ENCODE results near the gene CHRM5. TPM values are rescaled to one million over a fixed set of nuclear protein-coding genes. Genes with fewer than 3 reads are reported as not detected.

CHRM5 gene
- total and polyA plus RNA-seq, 2 donors (not counting 1 experiment from before 2014, with no cell fraction given), result not detected

DNA sequence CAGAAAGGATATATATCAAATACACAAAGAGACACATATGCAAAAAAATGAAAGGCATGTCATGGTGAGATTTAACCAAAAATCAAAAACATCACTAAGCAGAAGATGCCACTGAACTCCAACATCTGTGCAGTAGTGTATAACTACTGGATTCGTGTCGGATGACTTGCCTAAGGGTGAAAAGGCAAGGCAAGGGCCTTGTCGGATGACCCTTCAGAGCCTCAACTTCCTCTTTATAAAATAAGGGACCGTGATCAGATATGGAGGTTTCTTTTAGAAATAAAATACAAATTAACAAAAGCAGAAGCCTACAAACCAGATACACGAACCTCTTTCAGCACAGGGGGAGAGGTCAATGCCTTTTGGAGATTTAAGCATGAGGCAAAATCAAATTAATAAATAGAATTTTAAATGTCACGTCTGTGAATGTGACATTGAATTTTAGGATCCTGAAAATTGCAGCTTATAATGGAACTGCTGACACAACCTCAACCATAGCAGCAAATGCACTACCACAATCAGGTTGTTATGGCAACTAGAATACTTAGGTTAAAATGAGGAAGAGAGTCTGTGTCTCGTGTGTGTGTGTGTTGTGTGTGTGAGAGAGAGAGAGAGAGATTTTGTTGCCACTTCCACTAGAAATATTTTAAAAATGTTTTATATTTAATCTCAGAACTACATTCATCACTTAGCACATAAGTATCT lies 8.3 kb upstream of the CHRM5 start:
- TF ChIP-seq, protein P1, sequence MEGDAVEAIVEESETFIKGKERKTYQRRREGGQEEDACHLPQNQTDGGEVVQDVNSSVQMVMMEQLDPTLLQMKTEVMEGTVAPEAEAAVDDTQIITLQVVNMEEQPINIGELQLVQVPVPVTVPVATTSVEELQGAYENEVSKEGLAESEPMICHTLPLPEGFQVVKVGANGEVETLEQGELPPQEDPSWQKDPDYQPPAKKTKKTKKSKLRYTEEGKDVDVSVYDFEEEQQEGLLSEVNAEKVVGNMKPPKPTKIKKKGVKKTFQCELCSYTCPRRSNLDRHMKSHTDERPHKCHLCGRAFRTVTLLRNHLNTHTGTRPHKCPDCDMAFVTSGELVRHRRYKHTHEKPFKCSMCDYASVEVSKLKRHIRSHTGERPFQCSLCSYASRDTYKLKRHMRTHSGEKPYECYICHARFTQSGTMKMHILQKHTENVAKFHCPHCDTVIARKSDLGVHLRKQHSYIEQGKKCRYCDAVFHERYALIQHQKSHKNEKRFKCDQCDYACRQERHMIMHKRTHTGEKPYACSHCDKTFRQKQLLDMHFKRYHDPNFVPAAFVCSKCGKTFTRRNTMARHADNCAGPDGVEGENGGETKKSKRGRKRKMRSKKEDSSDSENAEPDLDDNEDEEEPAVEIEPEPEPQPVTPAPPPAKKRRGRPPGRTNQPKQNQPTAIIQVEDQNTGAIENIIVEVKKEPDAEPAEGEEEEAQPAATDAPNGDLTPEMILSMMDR (IDR thresholded peaks at IDR 0.05), result no peak
- no peak for TF ChIP-seq EZH2 (IDR thresholded peaks at IDR 0.05; ENCODE audit: borderline replicate concordance, insufficient read depth, low read depth, low read length, poor library complexity, severe bottlenecking)

DNA sequence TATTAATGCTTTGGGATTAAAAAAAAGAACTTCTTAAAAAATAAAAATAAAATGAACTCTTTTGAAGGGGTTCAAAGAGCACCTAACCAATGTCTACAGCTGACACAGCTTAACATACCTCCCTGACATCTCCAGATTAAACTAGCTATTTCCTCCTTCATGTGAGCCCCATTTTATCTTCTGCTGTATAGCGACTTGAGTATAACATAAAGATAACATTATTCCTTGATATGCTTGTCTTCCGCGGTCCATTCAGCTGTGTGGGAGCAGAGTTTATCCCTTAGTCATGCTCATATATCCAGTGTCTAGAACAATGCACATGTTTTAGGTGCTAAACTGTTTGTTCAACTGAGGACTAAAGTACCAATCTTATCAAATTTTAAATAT lies 7.8 kb upstream of the CHRM5 start:
- Histone ChIP-seq H3K9me3 (ENCODE audit: control extremely low read depth in 1 of 3, control insufficient read depth in 2 of 3, insufficient read depth in 1 of 3, low read length in 2 of 3) (peaks cover 0 to 1% (median 0%) of the 10 kb centered on the region in 3 donors), H3K9ac (ENCODE audit: low read length) (no peak overlapping the region), H3K4me2 (replicated peaks; ENCODE audit: low read depth, low read length, poor library complexity, severe bottlenecking) (no peak overlapping the region), H4K20me1 (ENCODE audit: control insufficient read depth, insufficient read depth, low read length, poor library complexity, severe bottlenecking) (no peaks in the 10 kb centered on the region), H3K27me3 (replicated peaks in 1 of 4; ENCODE audit: control extremely low read depth in 1 of 4, control insufficient read depth in 3 of 4, insufficient read depth in 4 of 4, low read length in 3 of 4) (no peaks in the 10 kb centered on the region), H2AFZ (ENCODE audit: insufficient read depth, low read depth, low read length, poor library complexity, severe bottlenecking) (no peak overlapping the region), H3K79me2 (ENCODE audit: control insufficient read depth, insufficient read depth, low read length) (peaks cover 3% of the 10 kb centered on the region), H3K27ac (ENCODE audit: low read length in 2 of 2) (no peak overlapping the region), H3K4me1 (ENCODE audit: control insufficient read depth in 2 of 2, insufficient read depth in 2 of 2, low read length in 2 of 2) (no peaks in the 10 kb centered on the region), H3K4me3 (ENCODE audit: control extremely low read depth in 1 of 5, extremely low read depth in 1 of 5, insufficient read depth in 1 of 5, low read depth in 2 of 5, low read length in 4 of 5) (no peak overlapping the region), H3K36me3 (replicated peaks in 1 of 2; ENCODE audit: control extremely low read depth in 1 of 2, control insufficient read depth in 1 of 2, extremely low read depth in 1 of 2, insufficient read depth in 2 of 2, low read length in 1 of 2) (no peaks in the 10 kb centered on the region)
- intact Hi-C loops (cut with micrococcal nuclease), result no loop called here
- H3K4me3 Mint-ChIP-seq, result no peak overlapping the region
- CTCF ChIA-PET, result no interaction called here
- POLR2A ChIA-PET, result no interaction called here
- no peak for DNase-seq
- no peaks in the 10 kb centered on the region for H3K9me3 Mint-ChIP-seq (ENCODE audit: insufficient read depth)
- no peak overlapping the region for H3K27ac Mint-ChIP-seq
- ATAC-seq (ENCODE audit: low read depth), result no peak
- TF ChIP-seq, protein P1 (IDR thresholded peaks at IDR 0.05), result no peak
- no peak for TF ChIP-seq EZH2 (IDR thresholded peaks at IDR 0.05; ENCODE audit: borderline replicate concordance, insufficient read depth, low read depth, low read length, poor library complexity, severe bottlenecking)
- no peaks in the 10 kb centered on the region for H3K4me1 Mint-ChIP-seq
- no peaks in the 10 kb centered on the region for H3K27me3 Mint-ChIP-seq
- WGBS (ENCODE audit: insufficient coverage), result no CpG with 5 or more reads among the region's 3 CpGs

More for the DNA sequence above, 8.3 kb upstream of the CHRM5 start:
- Histone ChIP-seq H3K27ac (ENCODE audit: low read length in 2 of 2) (no peak overlapping the region), H3K4me3 (ENCODE audit: control extremely low read depth in 1 of 5, extremely low read depth in 1 of 5, insufficient read depth in 1 of 5, low read depth in 2 of 5, low read length in 4 of 5) (no peak overlapping the region), H4K20me1 (ENCODE audit: control insufficient read depth, insufficient read depth, low read length, poor library complexity, severe bottlenecking) (no peaks in the 10 kb centered on the region), H3K79me2 (ENCODE audit: control insufficient read depth, insufficient read depth, low read length) (peaks cover 3% of the 10 kb centered on the region), H3K27me3 (replicated peaks in 1 of 4; ENCODE audit: control extremely low read depth in 1 of 4, control insufficient read depth in 3 of 4, insufficient read depth in 4 of 4, low read length in 3 of 4) (no peaks in the 10 kb centered on the region), H3K9ac (ENCODE audit: low read length) (no peak overlapping the region), H3K4me1 (ENCODE audit: control insufficient read depth in 2 of 2, insufficient read depth in 2 of 2, low read length in 2 of 2) (no peaks in the 10 kb centered on the region), H3K9me3 (ENCODE audit: control extremely low read depth in 1 of 3, control insufficient read depth in 2 of 3, insufficient read depth in 1 of 3, low read length in 2 of 3) (peaks cover 0 to 1% (median 0%) of the 10 kb centered on the region in 3 donors), H3K4me2 (replicated peaks; ENCODE audit: low read depth, low read length, poor library complexity, severe bottlenecking) (no peak overlapping the region), H2AFZ (ENCODE audit: insufficient read depth, low read depth, low read length, poor library complexity, severe bottlenecking) (no peak overlapping the region), H3K36me3 (replicated peaks in 1 of 2; ENCODE audit: control extremely low read depth in 1 of 2, control insufficient read depth in 1 of 2, extremely low read depth in 1 of 2, insufficient read depth in 2 of 2, low read length in 1 of 2) (no peaks in the 10 kb centered on the region)
- DNase-seq, result no peak
- WGBS (ENCODE audit: insufficient coverage), result no CpG with 5 or more reads among the region's 7 CpGs
- no peak for ATAC-seq (ENCODE audit: low read depth)
- POLR2A ChIA-PET, result no interaction called here
- intact Hi-C loops (cut with micrococcal nuclease), result no loop called here
- Mint-ChIP-seq H3K4me3 (no peak overlapping the region), H3K27me3 (no peaks in the 10 kb centered on the region), H3K4me1 (no peaks in the 10 kb centered on the region), H3K27ac (no peak overlapping the region), H3K9me3 (ENCODE audit: insufficient read depth) (no peaks in the 10 kb centered on the region)
- CTCF ChIA-PET, result no interaction called here

Measured in B cell (primary cell).